Measurements from ENCODE around the gene C3orf22.

The C3orf22 gene

GRCh38 chr3:126516152-126516935 is 42.4 kb downstream of the C3orf22 start:
- DNase-seq (ENCODE audit: low read depth in 1 of 2, low spot score in 1 of 2), result no peak

- no peak for DNase-seq (ENCODE audit: low read depth in 1 of 2, low spot score in 1 of 2)
Measured at GRCh38 chr3:126515066-126515706, 43.5 kb downstream of the C3orf22 start.

GRCh38 chr3:126514161-126514560 is 44.6 kb downstream of the C3orf22 start:
- no peak for DNase-seq (ENCODE audit: low read depth in 1 of 2, low spot score in 1 of 2)

GRCh38 chr3:126512916-126513650 is 45.6 kb downstream of the C3orf22 start:
- no peak for DNase-seq (ENCODE audit: low read depth in 1 of 2, low spot score in 1 of 2)

GRCh38 chr3:126512026-126512425 is 46.7 kb downstream of the C3orf22 start:
- no peak for DNase-seq (ENCODE audit: low read depth in 1 of 2, low spot score in 1 of 2)

GRCh38 chr3:126511291-126511690 is 47.4 kb downstream of the C3orf22 start:
- DNase-seq (ENCODE audit: low read depth in 1 of 2, low spot score in 1 of 2), result no peak

- no peak for DNase-seq (ENCODE audit: low read depth in 1 of 2, low spot score in 1 of 2)
Measured at GRCh38 chr3:126510308-126510910, 48.3 kb downstream of the C3orf22 start.

- no peak for DNase-seq (ENCODE audit: low read depth in 1 of 2, low spot score in 1 of 2)
Measured at GRCh38 chr3:126509597-126510307, 49.0 kb downstream of the C3orf22 start.

- no peak for DNase-seq (ENCODE audit: low read depth in 1 of 2, low spot score in 1 of 2)
Measured at GRCh38 chr3:126508564-126508964, 50.2 kb downstream of the C3orf22 start.

- DNase-seq (ENCODE audit: low read depth in 1 of 2, low spot score in 1 of 2), result no peak
Measured at GRCh38 chr3:126507886-126508285, 50.8 kb downstream of the C3orf22 start.

GRCh38 chr3:126503701-126504100 is 55.0 kb downstream of the C3orf22 start:
- DNase-seq (ENCODE audit: low read depth in 1 of 2, low spot score in 1 of 2), result no peak

GRCh38 chr3:126502656-126503055 is 56.1 kb downstream of the C3orf22 start:
- no peak for DNase-seq (ENCODE audit: low read depth in 1 of 2, low spot score in 1 of 2)

GRCh38 chr3:126501736-126502135 is 57.0 kb downstream of the C3orf22 start:
- no peak for DNase-seq (ENCODE audit: low read depth in 1 of 2, low spot score in 1 of 2)

- no peak for DNase-seq (ENCODE audit: low read depth in 1 of 2, low spot score in 1 of 2)
Measured at GRCh38 chr3:126501054-126501453, 57.7 kb downstream of the C3orf22 start.

GRCh38 chr3:126500016-126500415 is 58.7 kb downstream of the C3orf22 start:
- no peak for DNase-seq (ENCODE audit: low read depth in 1 of 2, low spot score in 1 of 2)
